Immature natural killer cell (primary cell): ENCODE data around the gene HEATR1. TPM values are rescaled to one million over a fixed set of nuclear protein-coding genes. Genes with fewer than 3 reads are reported as not detected.

Source experiments
- DNase-seq, 3 donors: peaks; one replicate each; pipeline ENCODE4 v3.0.0; 2022; ENCODE audit warnings: mixed read lengths in 1 of 3
- H3K27ac Mint-ChIP-seq, 6 donors: one replicate each; pipeline ENCODE4 v1.8.0; 2020; ENCODE audit warnings: mixed read lengths in 6 of 6, mild to moderate bottlenecking in 5 of 6, inconsistent platforms in 4 of 6, moderate library complexity in 3 of 6
- H3K27me3 Mint-ChIP-seq, 3 donors: one replicate each; pipeline ENCODE4 v1.8.0; 2020 to 2021; ENCODE audit warnings: low read depth in 3 of 3, mild to moderate bottlenecking in 3 of 3, mixed read lengths in 3 of 3, moderate library complexity in 3 of 3, inconsistent platforms in 1 of 3
- H3K36me3 Mint-ChIP-seq, 3 donors: one replicate each; pipeline ENCODE4 v1.8.0; 2020; ENCODE audit warnings: mixed read lengths in 3 of 3, inconsistent platforms in 2 of 3, mild to moderate bottlenecking in 2 of 3
- H3K4me1 Mint-ChIP-seq, 2 donors: one replicate each; pipeline ENCODE4 v1.8.0; 2020; ENCODE audit warnings: inconsistent platforms in 2 of 2, mild to moderate bottlenecking in 2 of 2, mixed read lengths in 2 of 2, moderate library complexity in 1 of 2
- H3K4me3 Mint-ChIP-seq, 5 donors: one replicate each; pipeline ENCODE4 v1.8.0; 2020; ENCODE audit warnings: mild to moderate bottlenecking in 5 of 5, mixed read lengths in 5 of 5, inconsistent platforms in 3 of 5, moderate library complexity in 3 of 5
- H3K9me3 Mint-ChIP-seq, 6 donors: one replicate each; pipeline ENCODE4 v1.8.0; 2020; ENCODE audit warnings: mild to moderate bottlenecking in 6 of 6, mixed read lengths in 6 of 6, inconsistent platforms in 4 of 6, moderate library complexity in 3 of 6
- polyA plus RNA-seq, 3 donors: library from polyadenylated mRNA; unstranded; fragments of 300-500 nt; fragmentation: Illumina TruSeq; gene quantifications; one replicate each; pipeline ENCODE4 v1.2.3, GENCODE V29; 2021

The HEATR1 gene
- polyA plus RNA-seq, 3 donors from 2014 or later: 3.8 to 11.6 (median 4.6) TPM

DNA sequence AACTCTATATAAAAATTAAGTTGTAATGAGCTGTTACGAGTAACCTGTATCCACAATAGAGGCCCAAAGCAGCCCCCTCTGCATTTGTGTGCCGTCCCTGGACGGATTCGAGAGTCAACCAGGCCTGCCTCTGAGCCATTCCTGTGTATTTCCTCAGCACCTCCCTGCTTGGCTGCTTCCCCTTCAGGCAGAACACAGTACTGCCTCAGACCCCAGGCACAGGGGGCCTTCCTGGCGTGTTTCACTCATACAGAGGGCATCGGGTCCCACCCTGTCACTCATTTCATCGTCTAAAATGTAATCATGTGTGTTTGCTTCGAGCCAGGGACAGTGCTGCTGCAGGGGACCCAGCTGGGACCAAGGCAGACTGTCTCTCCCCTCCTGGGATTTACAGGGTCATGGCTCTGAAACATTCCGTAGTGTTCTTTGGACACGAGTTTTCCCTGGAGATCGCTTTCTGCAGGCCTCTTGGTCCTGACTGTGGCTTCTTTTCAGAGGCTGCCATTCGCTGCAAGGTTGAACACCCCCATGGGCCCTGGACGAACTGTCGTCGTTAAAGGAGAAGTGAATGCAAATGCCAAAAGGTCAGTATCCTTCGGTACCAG, 61.1 kb downstream of the HEATR1 start:
- no peaks in the 10 kb centered on the region for H3K9me3 Mint-ChIP-seq
- H3K27me3 Mint-ChIP-seq: peaks cover 0 to 4% (median 0%) of the 10 kb centered on the region in 3 donors
- no peak overlapping the region for H3K4me3 Mint-ChIP-seq
- H3K36me3 Mint-ChIP-seq: peaks cover 28 to 78% (median 47%) of the 10 kb centered on the region in 3 donors
- DNase-seq: no peak
- peak overlapping the region in 1 of 6 donors; percentile 10 for H3K27ac Mint-ChIP-seq
- H3K4me1 Mint-ChIP-seq: peaks cover 12 to 24% of the 10 kb centered on the region in 2 donors

DNA sequence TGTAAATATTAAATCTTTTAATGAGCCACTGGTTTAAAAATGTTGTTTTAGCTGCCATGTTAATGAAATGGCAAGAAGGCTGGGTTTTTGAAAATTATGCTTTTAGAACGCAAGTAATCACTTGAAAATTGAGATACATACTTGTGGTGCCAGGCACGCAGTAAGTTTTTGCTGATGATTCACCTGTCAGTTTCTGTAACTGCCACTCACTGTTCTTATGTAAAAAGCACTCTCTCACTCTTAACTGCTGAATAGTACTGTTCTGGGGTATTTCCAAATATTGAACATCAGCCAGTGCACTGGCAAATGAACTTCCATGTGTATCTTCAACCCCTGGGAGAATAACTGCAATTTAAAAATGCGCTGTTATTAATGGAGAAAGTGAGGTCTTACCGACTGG, 62.6 kb downstream of the HEATR1 start:
- Mint-ChIP-seq H3K4me1 (peaks cover 12 to 29% of the 10 kb centered on the region in 2 donors), H3K27ac (no peak overlapping the region), H3K27me3 (peaks cover 0 to 4% (median 0%) of the 10 kb centered on the region in 3 donors), H3K4me3 (no peak overlapping the region), H3K9me3 (no peaks in the 10 kb centered on the region), H3K36me3 (peaks cover 23 to 67% (median 38%) of the 10 kb centered on the region in 3 donors)
- DNase-seq: no peak

DNA sequence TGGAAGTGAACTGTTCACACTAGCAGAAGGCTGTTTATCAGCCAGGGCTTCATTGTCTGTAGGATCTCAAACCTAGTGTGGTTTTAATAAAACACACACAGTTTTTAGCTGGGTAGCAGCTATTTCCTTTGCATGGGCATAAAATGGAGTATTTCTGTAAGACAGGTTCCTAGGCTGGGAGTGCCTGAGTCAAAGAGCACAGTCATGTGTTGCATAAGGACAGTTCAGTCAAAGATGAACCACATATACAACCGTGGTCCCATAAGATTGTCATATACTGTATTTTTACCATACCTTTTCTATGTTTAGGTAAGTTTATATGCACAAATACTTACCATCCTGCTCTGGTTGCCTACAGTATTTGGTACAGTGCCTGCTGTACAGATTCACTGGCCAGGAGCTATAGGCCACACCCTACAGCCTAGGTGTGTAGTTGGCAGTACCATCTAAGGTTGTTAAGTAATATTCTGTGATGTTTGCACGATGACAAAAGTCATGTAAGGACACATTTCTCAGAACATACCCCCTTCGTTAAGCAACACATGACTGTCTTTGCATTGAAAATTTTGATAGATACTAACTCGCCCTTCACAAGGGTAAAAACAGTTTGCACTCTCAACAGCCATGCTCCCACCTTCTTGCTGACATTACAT, 63.4 kb downstream of the HEATR1 start:
- Mint-ChIP-seq H3K36me3 (peaks cover 18 to 62% (median 34%) of the 10 kb centered on the region in 3 donors), H3K27ac (no peak overlapping the region)

DNA sequence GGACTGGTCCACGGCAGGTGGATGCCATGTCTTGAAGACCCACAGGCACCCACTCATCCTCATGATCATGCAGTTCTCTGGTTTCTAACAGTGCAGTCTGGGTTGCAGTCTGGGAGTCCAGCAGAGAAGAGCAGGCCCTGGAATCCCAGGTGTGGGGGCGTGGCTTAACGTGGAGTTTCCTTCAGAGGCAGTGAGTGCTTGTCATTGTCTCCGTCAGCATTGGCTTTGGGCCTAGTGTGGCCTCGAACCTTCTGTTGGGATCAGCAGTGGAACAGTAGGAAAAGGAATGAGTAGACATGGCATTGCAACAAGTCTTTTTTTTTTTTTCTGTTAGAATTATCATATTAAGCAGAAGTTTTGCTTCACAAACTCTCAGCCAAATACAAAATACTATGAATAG, 67.8 kb downstream of the HEATR1 start:
- DNase-seq: no peak
- Mint-ChIP-seq H3K27me3 (no peaks in the 10 kb centered on the region), H3K9me3 (no peaks in the 10 kb centered on the region), H3K4me1 (peaks cover 13 to 36% of the 10 kb centered on the region in 2 donors), H3K4me3 (no peak overlapping the region), H3K36me3 (peaks cover 8 to 39% (median 17%) of the 10 kb centered on the region in 3 donors), H3K27ac (no peak overlapping the region)

More for the DNA sequence above, 63.4 kb downstream of the HEATR1 start:
- Mint-ChIP-seq H3K9me3 (no peaks in the 10 kb centered on the region), H3K27me3 (peaks cover 0 to 4% (median 0%) of the 10 kb centered on the region in 3 donors), H3K4me3 (no peak overlapping the region), H3K4me1 (peaks cover 13 to 30% of the 10 kb centered on the region in 2 donors)
- DNase-seq: no peak

DNA sequence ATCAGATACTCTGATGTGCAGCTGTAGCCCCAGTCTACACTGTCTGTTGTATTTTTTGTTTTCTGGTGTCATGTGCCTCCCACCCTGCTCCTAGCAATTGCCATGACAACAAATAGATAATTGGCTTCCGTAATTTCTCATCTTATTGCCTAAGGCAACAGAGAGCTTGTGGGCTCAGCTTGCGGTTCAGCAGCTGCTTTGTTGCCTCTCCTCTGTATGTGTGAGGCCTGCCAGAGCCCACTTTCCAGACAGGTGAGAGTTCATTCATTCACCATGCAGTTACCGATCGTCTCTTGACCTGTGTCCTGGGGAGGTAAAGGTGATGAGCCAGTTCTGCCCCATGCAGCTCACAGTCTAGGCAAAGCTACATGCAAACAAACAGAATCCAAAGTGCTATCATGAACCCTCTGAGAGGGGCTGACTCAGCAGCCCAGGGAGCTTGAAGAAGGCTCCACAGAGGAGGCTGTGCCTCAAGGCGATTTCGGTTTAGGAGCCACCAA, 68.6 kb downstream of the HEATR1 start:
- Mint-ChIP-seq H3K4me3 (no peak overlapping the region), H3K27me3 (no peaks in the 10 kb centered on the region), H3K4me1 (peaks cover 14 to 43% of the 10 kb centered on the region in 2 donors), H3K9me3 (no peaks in the 10 kb centered on the region), H3K36me3 (peaks cover 11 to 38% (median 16%) of the 10 kb centered on the region in 3 donors), H3K27ac (peak overlapping the region in 1 of 6 donors; percentile 53)
- no peak for DNase-seq

DNA sequence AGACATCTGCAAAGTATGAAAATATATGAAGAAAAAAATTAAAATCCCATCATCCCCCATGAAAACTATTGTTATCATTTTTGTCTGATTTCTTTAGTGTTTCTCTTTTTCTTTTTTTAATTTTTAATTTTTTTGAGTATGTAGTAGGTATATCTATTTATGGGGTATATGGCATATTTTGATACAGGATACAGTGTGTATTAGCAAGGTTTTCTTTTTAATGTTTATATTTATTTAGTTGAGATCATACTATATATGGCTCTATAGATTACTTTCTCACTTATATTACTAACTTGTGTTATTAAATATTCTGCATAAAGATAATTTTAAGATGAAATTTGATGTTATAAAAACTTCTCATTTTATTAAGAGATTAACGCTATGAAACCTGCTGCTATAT, 69.1 kb downstream of the HEATR1 start:
- H3K27ac Mint-ChIP-seq: no peak overlapping the region
- peaks cover 14 to 48% of the 10 kb centered on the region in 2 donors for H3K4me1 Mint-ChIP-seq
- H3K4me3 Mint-ChIP-seq: no peak overlapping the region
- no peaks in the 10 kb centered on the region for H3K9me3 Mint-ChIP-seq
- peaks cover 11 to 38% (median 12%) of the 10 kb centered on the region in 3 donors for H3K36me3 Mint-ChIP-seq
- DNase-seq: no peak
- H3K27me3 Mint-ChIP-seq: peaks cover 0 to 1% (median 0%) of the 10 kb centered on the region in 3 donors

DNA sequence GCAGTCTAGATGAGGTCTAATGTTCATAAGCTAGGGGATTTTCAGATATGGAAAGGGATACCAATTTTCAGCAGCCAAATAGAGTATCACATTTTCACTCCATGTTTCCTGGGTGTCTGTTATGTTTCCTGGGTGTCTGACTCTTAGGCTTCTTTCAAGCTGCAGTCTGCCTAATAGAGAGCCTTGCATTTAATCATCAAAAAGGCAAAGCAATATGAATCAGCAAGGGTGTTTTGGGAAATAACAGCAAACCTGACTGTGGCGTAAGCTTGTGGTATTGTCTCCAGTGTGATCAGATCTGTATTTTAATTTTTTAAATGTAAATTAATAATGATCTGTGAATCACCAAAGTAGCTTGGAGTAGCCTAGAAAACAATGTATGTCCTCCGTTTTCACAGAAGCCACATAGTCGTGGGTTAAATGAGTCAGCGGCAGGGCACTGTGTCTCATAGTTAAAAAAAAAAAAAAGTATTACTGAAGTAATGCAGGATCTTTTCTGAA, 70.1 kb downstream of the HEATR1 start:
- Mint-ChIP-seq H3K4me1 (peaks cover 14 to 51% of the 10 kb centered on the region in 2 donors), H3K9me3 (no peaks in the 10 kb centered on the region), H3K36me3 (peaks cover 9 to 30% (median 11%) of the 10 kb centered on the region in 3 donors), H3K27me3 (peaks cover 0 to 1% (median 0%) of the 10 kb centered on the region in 3 donors), H3K27ac (peak overlapping the region in 1 of 6 donors; percentile 19), H3K4me3 (no peak overlapping the region)
- DNase-seq: no peak

DNA sequence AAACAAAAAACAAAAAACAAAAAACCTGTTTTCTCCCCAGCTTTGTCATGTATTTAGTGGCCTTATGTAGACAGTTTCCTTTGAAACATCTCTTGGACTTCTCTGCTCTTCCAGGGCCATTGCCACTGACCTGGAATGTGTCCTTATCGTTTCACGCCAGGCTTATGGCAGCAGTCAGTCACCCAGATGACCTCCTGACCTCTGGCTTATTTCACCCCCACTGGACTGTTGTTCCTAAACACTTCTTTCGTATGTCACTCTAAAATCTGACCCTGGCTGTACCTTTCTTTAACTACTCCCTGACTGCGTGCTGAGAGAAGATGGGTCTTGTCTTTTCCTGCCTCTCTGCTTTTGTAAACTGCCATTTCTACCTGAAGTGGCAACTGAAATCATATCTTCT, 71.5 kb downstream of the HEATR1 start:
- peaks cover 9 to 25% (median 11%) of the 10 kb centered on the region in 3 donors for H3K36me3 Mint-ChIP-seq
- no peaks in the 10 kb centered on the region for H3K9me3 Mint-ChIP-seq
- no peak for DNase-seq
- H3K27ac Mint-ChIP-seq: peak overlapping the region in 1 of 6 donors; percentile 9
- H3K4me1 Mint-ChIP-seq: peaks cover 14 to 51% of the 10 kb centered on the region in 2 donors
- H3K27me3 Mint-ChIP-seq: peaks cover 0 to 1% (median 0%) of the 10 kb centered on the region in 3 donors
- no peak overlapping the region for H3K4me3 Mint-ChIP-seq

DNA sequence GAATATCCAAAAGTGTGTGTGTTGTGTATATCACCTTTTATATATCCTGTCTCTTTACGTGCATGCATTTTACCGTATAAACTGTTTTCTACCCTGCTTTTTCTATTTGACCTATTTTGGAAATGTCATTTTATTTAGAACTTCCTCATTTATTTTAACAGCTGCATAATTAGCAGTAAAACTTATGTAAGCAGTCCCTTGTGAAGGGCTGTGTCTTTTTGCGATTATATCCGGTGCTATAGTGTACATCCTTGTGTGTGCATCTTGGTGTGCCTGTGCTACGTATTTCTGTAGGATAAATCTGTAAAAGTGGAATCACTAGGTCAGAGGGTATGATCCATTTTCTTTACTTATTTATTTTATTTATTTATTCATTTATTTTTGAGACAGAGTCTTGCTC, 73.4 kb downstream of the HEATR1 start:
- H3K4me3 Mint-ChIP-seq: no peak overlapping the region
- peaks cover 9 to 49% of the 10 kb centered on the region in 2 donors for H3K4me1 Mint-ChIP-seq
- H3K27me3 Mint-ChIP-seq: peaks cover 0 to 1% (median 0%) of the 10 kb centered on the region in 3 donors

DNA sequence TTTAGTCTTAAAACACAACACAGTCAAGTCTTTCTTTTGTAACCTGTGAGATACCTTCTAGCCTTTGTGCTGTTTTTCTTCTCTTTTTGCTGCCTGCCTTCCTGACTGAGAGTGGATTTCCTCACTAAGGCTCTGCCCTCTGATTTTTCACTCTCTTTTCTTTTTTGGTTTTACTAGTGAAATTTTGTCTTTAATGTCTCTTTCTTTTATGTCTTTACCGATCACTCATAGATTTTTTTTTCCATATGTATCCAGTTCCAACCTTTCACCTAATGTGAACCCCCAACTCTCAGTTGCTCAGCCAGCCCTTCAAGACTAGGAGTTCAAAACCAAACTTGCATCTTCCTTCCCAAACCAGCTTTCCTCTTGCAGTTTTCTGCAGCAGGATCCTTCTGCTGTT, 74.0 kb downstream of the HEATR1 start:
- peak overlapping the region in 3 of 6 donors; percentile 7 to 45 (median 8) for H3K27ac Mint-ChIP-seq
- no peaks in the 10 kb centered on the region for H3K9me3 Mint-ChIP-seq
- no peak overlapping the region for H3K4me3 Mint-ChIP-seq
- H3K36me3 Mint-ChIP-seq: peaks cover 20 to 36% (median 22%) of the 10 kb centered on the region in 3 donors
- H3K4me1 Mint-ChIP-seq: peaks cover 9 to 46% of the 10 kb centered on the region in 2 donors
- H3K27me3 Mint-ChIP-seq: peaks cover 0 to 1% (median 0%) of the 10 kb centered on the region in 3 donors
- no peak for DNase-seq

More for the DNA sequence above, 73.4 kb downstream of the HEATR1 start:
- no peak for DNase-seq
- peak overlapping the region in 1 of 6 donors; percentile 14 for H3K27ac Mint-ChIP-seq
- H3K9me3 Mint-ChIP-seq: no peaks in the 10 kb centered on the region
- peaks cover 19 to 34% (median 22%) of the 10 kb centered on the region in 3 donors for H3K36me3 Mint-ChIP-seq

DNA sequence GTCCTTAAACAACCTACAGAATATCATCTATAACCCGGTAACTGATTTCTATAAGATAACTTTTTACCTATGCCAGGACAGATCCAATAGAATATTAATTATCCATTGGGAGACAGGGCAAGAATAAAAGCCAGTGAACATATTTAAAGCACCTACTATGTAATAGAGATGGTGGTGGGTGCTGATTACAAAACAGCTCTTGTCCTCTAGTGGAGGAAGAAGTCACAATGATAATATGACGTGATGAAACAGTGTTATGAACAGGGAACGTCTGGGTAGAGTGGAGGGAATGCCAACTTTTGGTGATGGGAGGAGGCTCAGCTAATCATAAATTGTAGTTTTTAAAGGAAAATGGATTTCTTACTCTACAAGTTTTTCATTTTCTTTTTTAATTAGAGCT, 78.2 kb downstream of the HEATR1 start:
- peak overlapping the region in 1 of 6 donors; percentile 47 for H3K27ac Mint-ChIP-seq
- H3K36me3 Mint-ChIP-seq: peaks cover 14 to 21% (median 15%) of the 10 kb centered on the region in 3 donors
- no peak for DNase-seq
- no peaks in the 10 kb centered on the region for H3K9me3 Mint-ChIP-seq
- peaks cover 20 to 44% of the 10 kb centered on the region in 2 donors for H3K4me1 Mint-ChIP-seq
- H3K4me3 Mint-ChIP-seq: peak overlapping the region in 2 of 5 donors; percentile 2 to 11
- peaks cover 7 to 14% (median 8%) of the 10 kb centered on the region in 3 donors for H3K27me3 Mint-ChIP-seq

DNA sequence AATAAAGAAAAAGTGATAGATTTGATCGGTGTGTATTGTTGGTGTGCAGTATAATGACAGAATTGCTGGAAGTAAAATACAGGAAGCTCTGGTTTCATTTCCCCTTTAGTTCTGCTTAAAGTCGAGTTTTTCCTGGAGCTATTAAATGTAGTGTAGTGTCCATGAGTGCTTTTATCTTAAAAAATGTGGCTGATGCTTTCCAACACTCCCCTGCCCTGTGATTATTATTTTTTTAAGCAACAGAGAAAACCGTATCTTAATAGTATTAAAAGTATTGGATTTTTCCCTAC, 79.5 kb downstream of the HEATR1 start:
- H3K9me3 Mint-ChIP-seq: no peaks in the 10 kb centered on the region
- peak overlapping the region; percentile 96 to 99 (median 98) for H3K4me3 Mint-ChIP-seq
- peaks cover 5 to 15% (median 8%) of the 10 kb centered on the region in 3 donors for H3K27me3 Mint-ChIP-seq
- no peak for DNase-seq
- H3K4me1 Mint-ChIP-seq: peaks cover 19 to 32% of the 10 kb centered on the region in 2 donors
- peak overlapping the region; percentile 93 to 97 (median 96) for H3K27ac Mint-ChIP-seq
- H3K36me3 Mint-ChIP-seq: peaks cover 11 to 18% (median 15%) of the 10 kb centered on the region in 3 donors

DNA sequence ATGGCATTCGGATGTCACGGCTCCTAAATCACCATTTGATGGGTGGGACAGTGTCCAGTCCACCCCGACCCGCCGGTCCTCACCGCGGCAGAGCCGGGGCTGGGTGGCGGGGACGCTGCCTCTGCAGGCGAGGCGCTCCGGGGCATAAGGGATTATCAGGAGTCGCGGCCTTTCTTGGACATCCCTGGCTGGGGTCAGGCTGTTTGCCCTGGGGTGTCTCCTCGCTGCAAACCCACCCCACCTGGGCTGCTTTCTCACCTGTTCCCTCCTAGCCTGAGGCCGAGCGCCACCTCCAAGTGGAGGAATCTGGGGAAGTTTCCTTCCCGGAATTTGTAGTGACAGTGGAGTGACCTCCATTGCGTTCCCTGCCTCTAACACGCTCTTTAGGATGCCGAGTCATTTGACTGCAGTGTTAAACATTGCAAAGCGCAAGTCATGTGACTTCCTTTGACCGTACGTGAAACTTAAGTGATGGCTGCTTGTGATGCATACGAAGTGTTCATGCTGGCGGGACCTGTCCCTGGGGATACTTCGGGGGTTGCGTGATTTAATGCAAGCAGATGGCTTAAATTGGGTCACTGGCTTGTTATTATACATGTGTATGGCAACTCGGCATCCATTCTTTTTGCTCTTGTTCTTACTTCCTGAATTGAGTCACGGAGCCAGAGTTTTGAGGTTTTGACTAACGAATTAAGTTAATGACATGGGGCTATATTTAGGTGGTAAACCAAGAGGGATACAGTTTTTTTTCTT, 80.0 kb downstream of the HEATR1 start:
- Mint-ChIP-seq H3K9me3 (no peaks in the 10 kb centered on the region), H3K27me3 (peaks cover 5 to 15% (median 8%) of the 10 kb centered on the region in 3 donors)
- DNase-seq: peak; percentile 66 to 71 (median 67)

More for the DNA sequence above, 80.0 kb downstream of the HEATR1 start:
- peaks cover 19 to 32% of the 10 kb centered on the region in 2 donors for H3K4me1 Mint-ChIP-seq
- H3K4me3 Mint-ChIP-seq: peak overlapping the region; percentile 96 to 99 (median 98)
- peak overlapping the region; percentile 93 to 97 (median 96) for H3K27ac Mint-ChIP-seq
- peaks cover 11 to 18% (median 15%) of the 10 kb centered on the region in 3 donors for H3K36me3 Mint-ChIP-seq
